ENCODE data around the gene FAM53C.

Gene FAM53C

DNA sequence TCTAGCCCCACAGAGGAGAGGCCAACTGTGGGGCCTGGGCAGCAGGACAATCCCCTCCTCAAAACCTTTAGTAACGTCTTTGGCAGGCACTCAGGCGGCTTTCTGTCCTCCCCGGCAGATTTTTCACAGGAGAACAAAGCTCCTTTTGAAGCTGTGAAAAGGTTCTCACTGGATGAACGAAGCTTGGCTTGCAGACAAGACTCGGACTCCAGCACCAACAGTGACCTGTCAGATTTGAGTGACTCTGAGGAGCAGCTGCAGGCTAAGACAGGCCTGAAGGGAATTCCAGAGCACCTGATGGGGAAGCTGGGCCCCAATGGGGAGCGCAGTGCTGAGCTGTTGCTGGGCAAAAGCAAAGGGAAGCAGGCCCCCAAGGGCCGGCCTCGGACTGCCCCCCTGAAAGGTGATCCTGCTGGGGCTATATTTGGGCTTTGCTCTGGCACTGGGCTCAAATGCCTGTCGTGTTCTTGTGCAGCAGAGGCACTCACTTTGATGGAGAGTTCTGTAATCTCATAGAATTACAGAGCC lies 53.9 kb downstream of the FAM53C start:
- peak in 13 of 14 donors; percentile 8 to 81 (median 58) for DNase-seq
